Activated CD4-positive, alpha-beta memory T cell treated with anti-CD3 and anti-CD28 coated beads for 36 hours (primary cell): Measurements from ENCODE around the gene THBS4. TPM values are rescaled to one million over a fixed set of nuclear protein-coding genes. Genes with fewer than 3 reads are reported as not detected.
A peak's percentile ranks its signal among the peaks of the same experiment; 100 is the strongest.

Experiments used
- CTCF ChIA-PET: fragments of 350-600 bp; sonication (Branson Sonifier 250); formaldehyde crosslinking; loops from one replicate; lab custom pipeline; 2021; ENCODE audit warnings: antibody characterized with exemption, inconsistent platforms; lab: Charles Lee
- POLR2A ChIA-PET: fragments of 350-600 bp; sonication (Branson Sonifier 250); formaldehyde crosslinking; loops from one replicate; lab custom pipeline; 2021; ENCODE audit warnings: antibody characterized with exemption; lab: Charles Lee
- DNase-seq: peaks from one replicate; pipeline ENCODE4 v3.0.0-alpha.2; 2020
- H3K27ac Mint-ChIP-seq: one replicate; pipeline ENCODE4 v1.8.0; 2021; ENCODE audit warnings: mixed read lengths
- H3K27me3 Mint-ChIP-seq: one replicate; pipeline ENCODE4 v1.8.0; 2021; ENCODE audit warnings: mixed read lengths
- H3K36me3 Mint-ChIP-seq: one replicate; pipeline ENCODE4 v1.8.0; 2021; ENCODE audit warnings: mixed read lengths
- H3K4me1 Mint-ChIP-seq: one replicate; pipeline ENCODE4 v1.8.0; 2021; ENCODE audit warnings: low read depth, mixed read lengths
- H3K4me3 Mint-ChIP-seq: one replicate; pipeline ENCODE4 v1.8.0; 2021; ENCODE audit warnings: mild to moderate bottlenecking, mixed read lengths
- H3K9me3 Mint-ChIP-seq: one replicate; pipeline ENCODE4 v1.8.0; 2021; ENCODE audit warnings: mixed read lengths
- intact Hi-C: fragments of 100-400 bp; cut with micrococcal nuclease; formaldehyde crosslinking; loops from one replicate; pipeline ENCODE4 v1.15.1; 2023
- total RNA-seq, 2 experiments: library from RNA; stranded (reverse); gene quantifications; one replicate each; pipeline ENCODE4 v1.2.3, GENCODE V29; 2021

The THBS4 gene
- total RNA-seq, 2 experiments from 2014 or later = 1.8 to 2.2 TPM

DNA sequence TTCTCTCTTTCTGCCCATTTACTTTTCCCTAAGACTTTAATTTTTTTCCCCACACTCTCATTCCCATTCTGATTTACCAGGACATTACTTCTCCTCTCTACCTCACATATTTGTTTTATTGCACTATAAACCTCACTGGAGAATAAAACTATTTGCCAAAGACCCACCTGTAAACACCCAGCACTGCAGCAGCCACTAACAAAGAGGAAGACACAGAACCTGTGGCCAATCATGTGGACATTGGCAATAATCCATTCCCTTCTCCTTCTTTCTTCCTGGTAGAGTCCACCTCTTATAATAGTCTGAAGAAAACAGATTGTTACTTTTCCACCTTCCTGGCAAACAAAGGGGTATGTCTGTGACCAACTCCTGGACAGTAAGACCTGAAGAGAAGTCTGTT is 8.3 kb upstream of the THBS4 start:
- Mint-ChIP-seq H3K36me3 (no peaks in the 10 kb centered on the region), H3K4me1 (no peaks in the 10 kb centered on the region), H3K4me3 (no peak overlapping the region), H3K27ac (no peak overlapping the region), H3K9me3 (no peaks in the 10 kb centered on the region), H3K27me3 (peaks cover 12% of the 10 kb centered on the region)
- POLR2A ChIA-PET = interaction anchor here (0.6 kb wide), 1 partner anchor 13 kb away, joined by 3 read pairs; no protein-coding TSS in a partner anchor
- intact Hi-C loops = no loop called here
- no peak for DNase-seq
- CTCF ChIA-PET = no interaction called here

DNA sequence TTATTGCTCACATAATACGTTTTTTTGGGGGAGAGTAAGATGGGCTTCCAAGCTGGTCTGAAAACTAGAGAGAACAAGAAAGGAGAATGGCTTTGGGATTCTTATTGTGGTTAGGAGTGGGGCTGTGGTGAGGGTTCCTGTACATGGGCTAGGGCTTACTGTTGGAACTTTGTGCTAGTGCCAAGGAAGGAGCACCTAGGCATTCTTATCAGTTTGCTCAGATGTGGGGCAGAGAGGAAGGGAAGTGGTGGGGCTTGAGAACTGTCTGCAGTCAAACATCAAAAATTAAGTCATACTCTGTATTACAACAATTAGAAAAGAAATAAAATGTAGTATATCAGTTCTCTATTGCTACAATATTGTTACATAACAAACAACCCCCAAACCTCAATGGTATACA is 4.0 kb upstream of the THBS4 start:
- no peaks in the 10 kb centered on the region for H3K36me3 Mint-ChIP-seq
- no peaks in the 10 kb centered on the region for H3K9me3 Mint-ChIP-seq
- CTCF ChIA-PET = no interaction called here
- DNase-seq = no peak
- POLR2A ChIA-PET = no interaction called here
- peaks cover 37% of the 10 kb centered on the region for H3K27me3 Mint-ChIP-seq
- intact Hi-C loops = no loop called here
- H3K4me3 Mint-ChIP-seq = no peak overlapping the region
- H3K4me1 Mint-ChIP-seq = peaks cover 23% of the 10 kb centered on the region
- no peak overlapping the region for H3K27ac Mint-ChIP-seq

DNA sequence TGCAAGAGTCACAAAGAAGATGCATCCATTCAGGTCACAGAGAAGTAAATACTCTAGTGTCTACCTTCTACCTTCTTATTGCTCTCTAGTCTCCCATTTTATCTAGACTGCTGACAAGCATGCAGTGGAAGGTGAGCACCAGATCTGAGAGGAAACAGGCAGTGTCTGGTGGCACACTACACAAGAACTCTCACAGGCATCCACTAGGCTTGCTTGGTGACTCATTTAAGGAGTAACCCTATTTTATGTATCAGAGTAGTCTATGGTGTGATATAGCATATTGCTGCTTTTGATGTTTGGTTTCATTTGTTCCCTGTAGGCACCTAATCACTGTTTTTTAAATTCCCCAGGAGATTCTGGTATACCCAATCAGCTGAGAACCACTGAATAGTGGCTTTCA is 1.6 kb upstream of the THBS4 start:
- Mint-ChIP-seq H3K4me1 (peaks cover 37% of the 10 kb centered on the region), H3K9me3 (no peaks in the 10 kb centered on the region), H3K4me3 (no peak overlapping the region), H3K36me3 (no peaks in the 10 kb centered on the region), H3K27ac (no peak overlapping the region), H3K27me3 (peaks cover 37% of the 10 kb centered on the region)
- ChIA-PET CTCF (no interaction called here), POLR2A (no interaction called here)
- peak; percentile 57 for DNase-seq
- intact Hi-C loops = loop anchor here (1.0 kb wide), 2 partner anchors 43 to 70 kb away; no protein-coding TSS in a partner anchor

DNA sequence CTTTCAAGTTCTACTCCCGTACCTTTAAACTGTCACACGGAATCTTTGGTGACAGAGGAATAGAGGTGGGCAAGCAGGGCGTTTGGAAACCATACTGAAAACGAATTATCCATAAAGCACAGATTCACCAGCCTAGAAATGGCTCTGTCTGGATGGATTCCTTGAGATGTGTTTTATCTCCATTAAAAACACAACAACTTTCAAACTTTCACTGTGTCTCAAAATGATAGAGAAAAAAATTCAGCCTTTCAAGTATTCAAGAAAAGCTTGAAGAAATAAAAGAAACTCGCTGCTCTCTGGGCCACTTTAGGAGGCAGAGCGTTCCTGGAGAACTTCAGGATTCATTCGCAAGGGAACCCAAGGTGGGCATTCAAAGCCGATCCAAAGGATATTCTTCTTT is 589 bp upstream of the THBS4 start:
- CTCF ChIA-PET = no interaction called here
- DNase-seq = no peak
- Mint-ChIP-seq H3K36me3 (no peaks in the 10 kb centered on the region), H3K4me3 (no peak overlapping the region), H3K27ac (no peak overlapping the region), H3K4me1 (peaks cover 37% of the 10 kb centered on the region), H3K27me3 (peaks cover 41% of the 10 kb centered on the region), H3K9me3 (no peaks in the 10 kb centered on the region)
- intact Hi-C loops = no loop called here
- POLR2A ChIA-PET = no interaction called here

DNA sequence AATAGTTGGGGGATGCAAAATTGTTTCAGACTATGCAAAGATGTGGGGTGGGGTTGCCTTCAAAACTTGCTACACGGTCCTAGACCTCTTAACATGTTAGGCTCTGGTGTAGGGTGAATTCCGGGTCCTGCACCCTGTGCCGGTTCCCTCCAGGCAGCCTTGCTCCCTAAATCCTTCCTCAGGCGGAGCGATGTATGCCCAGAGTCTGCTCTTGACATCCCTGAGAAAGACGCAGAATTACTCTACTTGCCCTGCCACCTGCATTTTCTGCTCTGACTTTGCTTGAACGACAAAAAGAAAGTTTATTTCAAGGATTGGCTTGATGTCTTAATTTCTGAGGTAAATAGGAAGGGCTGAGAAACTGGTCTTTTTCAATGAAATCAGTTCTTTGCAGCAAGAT is 691 bp downstream of the THBS4 start:
- peak overlapping the region; percentile 25 for H3K4me3 Mint-ChIP-seq
- H3K36me3 Mint-ChIP-seq = no peaks in the 10 kb centered on the region
- peaks cover 37% of the 10 kb centered on the region for H3K4me1 Mint-ChIP-seq
- ChIA-PET CTCF (no interaction called here), POLR2A (interaction anchor here (1.4 to 2.8 kb wide), 2 partner anchors 11 to 73 kb away, joined by 4 to 12 read pairs; no protein-coding TSS in a partner anchor)
- intact Hi-C loops = loop anchor here (5.0 kb wide), 2 partner anchors 474 to 524 kb away; partner anchors contain the start of gene HOMER1
- no peak overlapping the region for H3K27ac Mint-ChIP-seq
- no peak for DNase-seq
- peaks cover 47% of the 10 kb centered on the region for H3K27me3 Mint-ChIP-seq
- no peaks in the 10 kb centered on the region for H3K9me3 Mint-ChIP-seq

DNA sequence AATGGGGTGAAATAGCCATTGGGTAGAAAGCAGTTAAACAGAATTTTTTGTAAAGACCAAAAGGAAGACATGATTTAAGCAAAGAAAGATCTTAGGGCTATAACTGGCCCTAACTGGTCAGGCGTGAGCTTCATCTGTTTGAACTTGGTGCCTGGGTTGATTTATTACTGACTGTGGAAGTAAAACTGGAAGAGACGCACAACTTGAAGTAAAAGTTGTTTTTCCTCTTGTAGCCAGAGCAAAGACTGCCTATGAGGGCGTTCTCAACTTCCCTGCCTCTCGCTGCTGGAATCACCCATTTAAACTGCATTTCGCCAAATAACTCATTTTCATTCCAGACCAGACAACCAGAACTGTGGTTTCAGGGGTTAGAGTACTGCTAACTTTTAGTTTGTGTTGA is 1.5 kb downstream of the THBS4 start:
- H3K36me3 Mint-ChIP-seq = no peaks in the 10 kb centered on the region
- peaks cover 37% of the 10 kb centered on the region for H3K4me1 Mint-ChIP-seq
- no peaks in the 10 kb centered on the region for H3K9me3 Mint-ChIP-seq
- no peak overlapping the region for H3K27ac Mint-ChIP-seq
- ChIA-PET POLR2A (interaction anchor here (0.7 to 2.8 kb wide), 6 partner anchors 12 to 74 kb away, joined by 3 to 16 read pairs (median 4); no protein-coding TSS in a partner anchor), CTCF (interaction anchor here (0.8 to 1.2 kb wide), 3 partner anchors 44 to 158 kb away, joined by 3 to 6 read pairs (median 3); no protein-coding TSS in a partner anchor)
- intact Hi-C loops = loop anchor here (1.0 to 5.0 kb wide), 5 partner anchors 21 to 524 kb away; partner anchors contain the start of gene HOMER1
- no peak overlapping the region for H3K4me3 Mint-ChIP-seq
- H3K27me3 Mint-ChIP-seq = peaks cover 53% of the 10 kb centered on the region
- DNase-seq = no peak

DNA sequence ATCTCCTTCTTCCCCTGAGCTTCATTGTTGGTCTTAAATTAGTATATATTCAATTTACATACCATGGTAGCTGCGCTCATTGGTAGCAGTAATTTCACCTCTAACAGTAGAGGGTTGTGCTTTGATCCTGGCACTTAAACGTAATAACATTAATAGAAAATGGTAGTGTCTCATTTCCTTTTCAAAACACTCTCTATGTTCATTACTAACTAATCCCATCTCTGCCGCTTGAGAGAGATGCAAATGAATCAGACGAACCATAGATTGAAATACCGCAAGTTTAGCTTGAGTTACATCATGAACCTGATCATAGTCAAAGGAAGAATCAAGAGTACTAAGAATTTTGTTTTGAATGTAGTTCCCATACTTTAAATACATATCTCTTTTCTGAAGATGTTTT is 2.2 kb downstream of the THBS4 start:
- POLR2A ChIA-PET = interaction anchor here (0.7 to 2.8 kb wide), 7 partner anchors 13 to 74 kb away, joined by 3 to 16 read pairs (median 4); no protein-coding TSS in a partner anchor
- Mint-ChIP-seq H3K4me3 (no peak overlapping the region), H3K27me3 (peaks cover 56% of the 10 kb centered on the region), H3K27ac (no peak overlapping the region), H3K4me1 (peaks cover 37% of the 10 kb centered on the region), H3K9me3 (no peaks in the 10 kb centered on the region), H3K36me3 (no peaks in the 10 kb centered on the region)
- DNase-seq = no peak
- CTCF ChIA-PET = interaction anchor here (0.8 to 1.2 kb wide), 4 partner anchors 19 to 158 kb away, joined by 3 to 6 read pairs (median 4); no protein-coding TSS in a partner anchor
- intact Hi-C loops = loop anchor here (1.0 to 5.0 kb wide), 5 partner anchors 20 to 525 kb away; partner anchors contain the start of gene HOMER1

DNA sequence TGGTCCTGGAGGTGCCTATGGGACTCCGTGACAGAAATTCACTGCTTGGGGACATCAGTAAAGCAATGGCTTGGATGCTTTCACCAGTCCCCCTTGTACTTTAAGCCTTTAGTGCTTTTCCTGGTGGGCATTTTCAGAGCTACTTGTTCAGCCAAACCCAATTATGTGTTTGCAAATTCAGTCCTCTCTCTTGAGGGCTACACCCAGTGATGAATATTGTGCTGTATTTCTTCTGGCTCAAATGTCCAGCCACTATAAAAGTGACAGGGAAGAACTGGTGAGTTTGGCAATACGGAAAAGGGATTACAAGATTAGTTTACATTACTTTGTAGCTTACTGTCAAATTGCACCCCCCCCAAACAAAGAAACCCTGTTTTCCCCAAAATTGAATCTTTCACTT is 4.5 kb downstream of the THBS4 start:
- Mint-ChIP-seq H3K9me3 (no peaks in the 10 kb centered on the region), H3K4me3 (no peak overlapping the region), H3K4me1 (peaks cover 22% of the 10 kb centered on the region), H3K27me3 (peaks cover 43% of the 10 kb centered on the region), H3K36me3 (no peaks in the 10 kb centered on the region), H3K27ac (no peak overlapping the region)
- intact Hi-C loops = loop anchor here (5.0 kb wide), 2 partner anchors 477 to 527 kb away; partner anchors contain the start of gene HOMER1
- no peak for DNase-seq
- POLR2A ChIA-PET = no interaction called here
- CTCF ChIA-PET = interaction anchor here (1.2 kb wide), 1 partner anchor 44 kb away, joined by 4 read pairs; no protein-coding TSS in a partner anchor

DNA sequence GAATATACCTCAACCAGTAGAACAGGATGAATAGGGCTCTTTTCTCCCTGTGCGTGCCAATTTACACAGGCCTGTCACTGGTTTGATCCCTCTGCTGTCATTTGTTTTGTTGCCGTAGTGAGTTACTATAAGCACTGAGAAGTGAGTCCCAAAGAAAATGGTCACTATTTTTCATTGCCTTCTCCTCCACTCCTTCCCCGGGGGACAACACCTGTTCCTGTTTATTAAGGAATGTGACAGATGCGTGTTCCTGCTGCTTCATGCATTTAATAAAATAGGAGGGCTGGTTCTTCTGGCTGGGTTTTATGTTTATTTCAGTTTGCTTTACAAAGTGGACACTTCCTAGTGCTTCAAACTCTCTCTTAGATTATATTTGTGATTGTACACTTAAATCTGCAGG is 6.4 kb downstream of the THBS4 start:
- H3K36me3 Mint-ChIP-seq = no peaks in the 10 kb centered on the region
- CTCF ChIA-PET = interaction anchor here (2.3 kb wide), 1 partner anchor 42 kb away, joined by 7 read pairs; no protein-coding TSS in a partner anchor
- POLR2A ChIA-PET = no interaction called here

DNA sequence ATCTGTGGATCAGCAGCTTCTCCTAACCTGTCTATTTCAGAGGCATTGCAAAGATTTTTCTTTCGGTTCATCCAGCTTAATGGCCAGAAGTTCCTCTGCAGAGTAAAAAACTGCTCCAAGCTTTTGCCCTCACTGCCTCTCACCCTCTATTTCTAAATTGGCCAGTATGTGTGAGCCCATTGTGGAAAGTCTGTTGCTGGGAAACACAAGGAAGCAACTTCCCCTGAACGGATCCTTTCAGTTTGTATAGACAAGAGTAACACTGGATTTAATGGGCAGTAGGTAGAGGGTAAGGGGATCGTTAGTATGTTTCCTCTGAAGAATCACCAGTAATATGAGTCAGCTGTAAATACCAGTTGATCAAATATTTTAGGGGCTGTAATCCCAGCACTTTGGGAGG is 7.2 kb downstream of the THBS4 start:
- H3K4me1 Mint-ChIP-seq = peaks cover 4% of the 10 kb centered on the region

More for the DNA sequence above, 6.4 kb downstream of the THBS4 start:
- no peak for DNase-seq
- no peaks in the 10 kb centered on the region for H3K9me3 Mint-ChIP-seq
- H3K27ac Mint-ChIP-seq = no peak overlapping the region
- peaks cover 37% of the 10 kb centered on the region for H3K27me3 Mint-ChIP-seq
- no peak overlapping the region for H3K4me3 Mint-ChIP-seq
- peaks cover 11% of the 10 kb centered on the region for H3K4me1 Mint-ChIP-seq
- intact Hi-C loops = no loop called here

DNA sequence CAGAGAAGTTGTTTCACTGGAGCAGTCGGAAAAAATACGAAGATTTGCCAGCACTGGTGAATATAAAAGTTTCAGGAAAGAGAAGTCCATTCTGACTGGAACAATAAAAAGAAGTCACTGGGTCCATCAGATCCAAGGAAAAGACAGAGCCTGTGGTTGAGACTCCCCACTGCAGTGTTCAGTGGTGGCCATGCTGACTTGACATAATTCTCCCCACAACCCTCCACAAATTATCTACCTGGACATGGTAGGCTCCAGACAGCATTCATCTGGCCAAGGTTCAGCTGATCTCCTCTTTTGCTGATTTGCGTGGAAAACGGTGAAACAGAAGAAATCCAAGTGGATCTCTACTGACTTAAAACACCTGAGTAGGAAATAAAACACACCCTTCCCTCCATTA is 8.0 kb downstream of the THBS4 start:
- peaks cover 36% of the 10 kb centered on the region for H3K27me3 Mint-ChIP-seq
- no peak overlapping the region for H3K27ac Mint-ChIP-seq
- POLR2A ChIA-PET = no interaction called here
- no peak for DNase-seq
- no peak overlapping the region for H3K4me3 Mint-ChIP-seq
- CTCF ChIA-PET = interaction anchor here (0.6 to 2.3 kb wide), 3 partner anchors 26 to 165 kb away, joined by 3 to 7 read pairs (median 3); no protein-coding TSS in a partner anchor
- no peaks in the 10 kb centered on the region for H3K36me3 Mint-ChIP-seq
- H3K4me1 Mint-ChIP-seq = no peaks in the 10 kb centered on the region
- H3K9me3 Mint-ChIP-seq = no peaks in the 10 kb centered on the region
- intact Hi-C loops = no loop called here

More for the DNA sequence above, 7.2 kb downstream of the THBS4 start:
- no peaks in the 10 kb centered on the region for H3K36me3 Mint-ChIP-seq
- no peak overlapping the region for H3K27ac Mint-ChIP-seq
- H3K4me3 Mint-ChIP-seq = no peak overlapping the region
- DNase-seq = no peak
- intact Hi-C loops = no loop called here
- peaks cover 36% of the 10 kb centered on the region for H3K27me3 Mint-ChIP-seq
- H3K9me3 Mint-ChIP-seq = no peaks in the 10 kb centered on the region
- CTCF ChIA-PET = interaction anchor here (2.3 kb wide), 1 partner anchor 41 kb away, joined by 7 read pairs; no protein-coding TSS in a partner anchor
- POLR2A ChIA-PET = no interaction called here

DNA sequence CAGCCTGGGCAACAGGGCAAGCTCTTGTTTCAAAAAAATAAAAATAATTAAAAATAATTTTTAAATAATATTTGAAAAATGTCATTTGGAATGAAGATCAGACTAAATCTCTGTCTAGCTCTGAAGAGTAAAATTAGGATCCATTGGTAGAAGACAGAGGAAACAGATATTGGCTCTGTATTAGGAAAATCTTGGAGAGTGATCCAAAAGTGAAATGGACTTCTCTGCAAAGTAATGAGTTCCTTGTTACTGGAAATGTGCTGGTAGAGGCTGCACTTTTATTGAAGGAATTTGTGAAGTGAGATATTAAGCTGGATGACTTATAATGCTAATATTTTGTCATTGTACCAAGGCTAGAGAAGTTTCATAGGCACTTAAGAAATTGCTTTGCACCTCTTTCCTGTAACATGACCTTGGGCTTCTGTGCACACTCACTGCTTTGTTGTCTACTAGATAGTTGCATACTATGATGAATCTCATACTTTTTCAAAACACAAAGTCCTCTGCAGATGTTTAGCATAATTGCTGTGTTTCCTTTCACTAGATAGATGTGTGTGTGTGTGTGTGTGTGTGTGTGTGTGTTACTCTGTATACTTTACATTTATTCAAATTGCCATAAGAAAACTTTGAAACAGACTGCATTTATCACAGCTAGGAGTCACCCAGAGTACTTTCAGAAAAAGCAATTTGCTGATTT is 13.1 kb downstream of the THBS4 start:
- H3K9me3 Mint-ChIP-seq = no peaks in the 10 kb centered on the region
- CTCF ChIA-PET = interaction anchor here (1.5 kb wide), 1 partner anchor 35 kb away, joined by 3 read pairs; no protein-coding TSS in a partner anchor
- intact Hi-C loops = no loop called here
- no peak for DNase-seq
- H3K36me3 Mint-ChIP-seq = no peaks in the 10 kb centered on the region
- peaks cover 23% of the 10 kb centered on the region for H3K27me3 Mint-ChIP-seq
- POLR2A ChIA-PET = no interaction called here
- no peak overlapping the region for H3K27ac Mint-ChIP-seq
- H3K4me1 Mint-ChIP-seq = no peaks in the 10 kb centered on the region
- H3K4me3 Mint-ChIP-seq = no peak overlapping the region
